Keratinocyte (primary cell): ENCODE results near the gene MCAM. TPM values are rescaled to one million over a fixed set of nuclear protein-coding genes. Genes with fewer than 3 reads are reported as not detected.

ENCODE experiments used
- DNase-seq: peaks from one replicate; pipeline ENCODE4 v3.0.0-alpha.2; 2011; ENCODE audit warnings: low read depth, missing footprints, low spot score
- FAIRE-seq: peaks from 2 replicates; lab custom pipeline; 2011; peaks lifted over from hg19 to GRCh38; lab: Jason Lieb, UNC
- H2AFZ ChIP-seq: 2 replicates; pipeline ENCODE4 v1.6.0; 2012; ENCODE audit warnings: low read length, control low read depth, inconsistent platforms; ENCODE audit not compliant: control insufficient read depth
- H3K27ac ChIP-seq: 2 replicates; pipeline ENCODE4 v1.5.1; 2011; ENCODE audit warnings: low read length; ENCODE audit not compliant: control insufficient read depth, insufficient read depth
- H3K27me3 ChIP-seq: 3 replicates; pipeline ENCODE4 v1.6.0; 2011; ENCODE audit warnings: low read length; ENCODE audit not compliant: control insufficient read depth, insufficient read depth; ENCODE audit errors: extremely low read depth
- H3K36me3 ChIP-seq, 2 experiments: 2 replicates in 1 of 2; 3 replicates in 1 of 2; pipeline ENCODE4 v1.5.1; 2011; ENCODE audit warnings: low read length in 2 of 2, mild to moderate bottlenecking in 1 of 2; ENCODE audit not compliant: control insufficient read depth in 2 of 2, insufficient read depth in 2 of 2; ENCODE audit errors: extremely low read depth in 1 of 2
- H3K4me1 ChIP-seq: 3 replicates; pipeline ENCODE4 v1.5.1; 2011; ENCODE audit warnings: low read length; ENCODE audit not compliant: control insufficient read depth, insufficient read depth; ENCODE audit errors: extremely low read depth
- H3K4me2 ChIP-seq: 3 replicates; pipeline ENCODE4 v1.6.0; 2011; ENCODE audit warnings: low read depth, low read length; ENCODE audit not compliant: control insufficient read depth, insufficient read depth; ENCODE audit errors: extremely low read depth
- H3K4me3 ChIP-seq, 3 experiments: fragments of 200-600 bp in 1 of 3; sonication (generic) in 1 of 3; 2 replicates in 2 of 3; 3 replicates in 1 of 3; pipeline ENCODE4 v1.5.1; 2011 to 2016; ENCODE audit warnings: low read length in 3 of 3, mild to moderate bottlenecking in 3 of 3, control low read depth in 2 of 3, inconsistent platforms in 1 of 3, low read depth in 1 of 3, mixed read lengths in 1 of 3, mixed run types in 1 of 3, moderate library complexity in 1 of 3; ENCODE audit not compliant: control insufficient read depth in 2 of 3, insufficient read depth in 2 of 3; ENCODE audit errors: extremely low read depth in 1 of 3
- H3K79me2 ChIP-seq: 2 replicates; pipeline ENCODE4 v1.6.0; 2012; ENCODE audit warnings: low read length; ENCODE audit not compliant: control insufficient read depth, insufficient read depth
- H3K9ac ChIP-seq: 3 replicates; pipeline ENCODE4 v1.6.0; 2011; ENCODE audit warnings: low read length; ENCODE audit not compliant: control insufficient read depth, insufficient read depth; ENCODE audit errors: extremely low read depth
- H3K9me1 ChIP-seq: 3 replicates; pipeline ENCODE4 v1.6.0; 2011; ENCODE audit warnings: low read length; ENCODE audit not compliant: control insufficient read depth, insufficient read depth; ENCODE audit errors: extremely low read depth
- H3K9me3 ChIP-seq: 2 replicates; pipeline ENCODE4 v1.5.1; 2012; ENCODE audit warnings: low read depth, low read length; ENCODE audit not compliant: control insufficient read depth
- H4K20me1 ChIP-seq: 3 replicates; pipeline ENCODE4 v1.6.0; 2011; ENCODE audit warnings: low read length; ENCODE audit not compliant: control insufficient read depth, insufficient read depth; ENCODE audit errors: extremely low read depth
- EZH2 ChIP-seq: IDR thresholded peaks from one replicate; pipeline ENCODE4 v1.6.1; 2012; ENCODE audit warnings: inconsistent platforms, mild to moderate bottlenecking, low read length, moderate library complexity
- dilution Hi-C: fragments of 300-500 bp; cut with MboI; formaldehyde crosslinking; loops from one replicate; pipeline ENCODE4 v1.7.0; 2020; ENCODE audit warnings: low sequenced_read_pairs; ENCODE audit not compliant: extremely low pct_ligation_motif_present
- polyA plus RNA-seq, 5 experiments: library from polyadenylated mRNA; depleted of rRNA in 3 of 5; stranded (reverse) in 3 of 5; stranded (forward) in 1 of 5; unstranded in 1 of 5; fragments of >200 nt; gene quantifications; 1 replicate in 1 of 5; 2 replicates in 3 of 5; 3 replicates in 1 of 5; pipeline versions ENCODE4 v1.2.1 to v1.2.3, GENCODE V29; 2011 to 2012; ENCODE audit warnings: missing spikeins in 2 of 5, low read depth in 1 of 5, low replicate concordance in 1 of 5
- TF ChIP-seq, protein P1 (sequence below), 3 experiments: IDR thresholded peaks in 1 of 3; conservative IDR thresholded peaks in 1 of 3; optimal IDR thresholded peaks in 1 of 3; 2 replicates in 2 of 3; 3 replicates in 1 of 3; pipeline versions ENCODE3 to v1.5.1; 2011; ENCODE audit warnings: low read length in 3 of 3, mild to moderate bottlenecking in 3 of 3, moderate library complexity in 2 of 3, control low read depth in 1 of 3, inconsistent platforms in 1 of 3; ENCODE audit not compliant: insufficient read depth in 2 of 3; ENCODE audit errors: extremely low read depth in 1 of 3

MCAM gene
- polyA plus RNA-seq, 1 donor (not counting 4 experiments of a cell fraction or from before 2014, with no cell fraction given) = 8.5 TPM

DNA sequence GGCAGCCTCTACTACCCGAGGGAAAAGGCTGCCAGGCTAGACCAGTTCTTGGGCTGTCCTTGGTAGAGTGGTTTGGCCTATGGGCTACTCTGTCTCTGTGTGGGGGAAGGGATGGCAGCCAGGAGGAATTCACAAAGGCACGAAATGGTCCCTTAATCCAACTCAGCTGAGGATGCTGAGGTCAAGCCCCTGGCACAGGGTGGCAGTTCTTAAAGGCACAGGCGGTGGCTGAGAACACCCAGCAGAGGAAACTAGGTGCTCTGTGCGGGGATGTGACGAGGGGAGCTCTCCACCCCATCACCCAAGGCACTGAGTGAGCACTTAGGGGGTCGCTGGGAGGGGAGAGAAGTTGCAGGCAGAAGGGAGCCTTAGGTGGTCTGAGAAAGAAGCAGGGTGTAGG is 29.7 kb upstream of the MCAM start, which contains the start of gene MFRP:
TSS of gene MFRP (minus strand) at position 101 of the 400 bp plus-strand sequence. CDS start 192 bp downstream, outside the sequence.
- Histone ChIP-seq H3K4me3 (no peak within 1 kb of the TSS), H3K36me3 (no peaks in the 10 kb centered on the region), H3K9me3 (no peaks in the 10 kb centered on the region), H3K27ac (no peak within 1 kb of the TSS), H3K27me3 (peaks cover 17% of the 10 kb centered on the region), H3K4me2 (no peak within 1 kb of the TSS), H2AFZ (no peak within 1 kb of the TSS), H4K20me1 (no peaks in the 10 kb centered on the region), H3K79me2 (no peaks in the 10 kb centered on the region), H3K9ac (no peak within 1 kb of the TSS), H3K9me1 (no peaks in the 10 kb centered on the region), H3K4me1 (no peaks in the 10 kb centered on the region)
- no peak for TF ChIP-seq EZH2
- TF ChIP-seq, protein P1, sequence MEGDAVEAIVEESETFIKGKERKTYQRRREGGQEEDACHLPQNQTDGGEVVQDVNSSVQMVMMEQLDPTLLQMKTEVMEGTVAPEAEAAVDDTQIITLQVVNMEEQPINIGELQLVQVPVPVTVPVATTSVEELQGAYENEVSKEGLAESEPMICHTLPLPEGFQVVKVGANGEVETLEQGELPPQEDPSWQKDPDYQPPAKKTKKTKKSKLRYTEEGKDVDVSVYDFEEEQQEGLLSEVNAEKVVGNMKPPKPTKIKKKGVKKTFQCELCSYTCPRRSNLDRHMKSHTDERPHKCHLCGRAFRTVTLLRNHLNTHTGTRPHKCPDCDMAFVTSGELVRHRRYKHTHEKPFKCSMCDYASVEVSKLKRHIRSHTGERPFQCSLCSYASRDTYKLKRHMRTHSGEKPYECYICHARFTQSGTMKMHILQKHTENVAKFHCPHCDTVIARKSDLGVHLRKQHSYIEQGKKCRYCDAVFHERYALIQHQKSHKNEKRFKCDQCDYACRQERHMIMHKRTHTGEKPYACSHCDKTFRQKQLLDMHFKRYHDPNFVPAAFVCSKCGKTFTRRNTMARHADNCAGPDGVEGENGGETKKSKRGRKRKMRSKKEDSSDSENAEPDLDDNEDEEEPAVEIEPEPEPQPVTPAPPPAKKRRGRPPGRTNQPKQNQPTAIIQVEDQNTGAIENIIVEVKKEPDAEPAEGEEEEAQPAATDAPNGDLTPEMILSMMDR (optimal IDR thresholded peaks at IDR 0.05 in 1 of 3, IDR thresholded peaks at IDR 0.05 in 1 of 3, conservative IDR thresholded peaks at IDR 0.05 in 1 of 3; ENCODE audit: extremely low read depth in 1 of 3, insufficient read depth in 2 of 3, low read length in 3 of 3) = no peak
- dilution Hi-C loops = no loop called here
- FAIRE-seq (no peak), DNase-seq (no peak)

- dilution Hi-C loops = no loop called here
- H3K9me3 ChIP-seq = no peaks in the 10 kb centered on the region
- peaks cover 26% of the 10 kb centered on the region for H3K27me3 ChIP-seq
- FAIRE-seq = no peak
- H3K4me1 ChIP-seq = no peaks in the 10 kb centered on the region
- no peak overlapping the region for H2AFZ ChIP-seq
- H3K36me3 ChIP-seq = no peaks in the 10 kb centered on the region
- H3K9ac ChIP-seq = no peak overlapping the region
- no peaks in the 10 kb centered on the region for H4K20me1 ChIP-seq
- H3K4me3 ChIP-seq = no peak overlapping the region
- no peak overlapping the region for H3K4me2 ChIP-seq
- no peak for DNase-seq
- no peak overlapping the region for H3K27ac ChIP-seq
- no peaks in the 10 kb centered on the region for H3K9me1 ChIP-seq
- TF ChIP-seq, protein P1 (optimal IDR thresholded peaks at IDR 0.05 in 1 of 3, IDR thresholded peaks at IDR 0.05 in 1 of 3, conservative IDR thresholded peaks at IDR 0.05 in 1 of 3; ENCODE audit: extremely low read depth in 1 of 3, insufficient read depth in 2 of 3, low read length in 3 of 3) = no peak
- TF ChIP-seq EZH2 = no peak
- H3K79me2 ChIP-seq = no peaks in the 10 kb centered on the region
Observed at GRCh38 chr11:119345685-119346084, 28.8 kb upstream of the MCAM start.
